Neural crest cell (in vitro differentiated cells): ENCODE results near the gene NCBP3. TPM values are rescaled to one million over a fixed set of nuclear protein-coding genes. Genes with fewer than 3 reads are reported as not detected.
"Not testable (repeated sequence)": the region's sequence is repeated elsewhere in the genome, so short reads cannot be mapped to it uniquely, and the experiment has no call there.

Source experiments
- DNase-seq: peaks from one replicate; pipeline ENCODE4 v3.0.0; 2021; ENCODE audit warnings: low read depth, mixed read lengths, low spot score
- H3K27ac Mint-ChIP-seq: one replicate; pipeline ENCODE4 v1.8.0; 2021; ENCODE audit warnings: mild to moderate bottlenecking, mixed read lengths; ENCODE audit not compliant: unreplicated experiment
- H3K27me3 Mint-ChIP-seq: 2 replicates; pipeline ENCODE4 v1.8.0; 2021; ENCODE audit warnings: low read depth, mild to moderate bottlenecking, mixed read lengths
- H3K36me3 Mint-ChIP-seq: 2 replicates; pipeline ENCODE4 v1.8.0; 2021; ENCODE audit warnings: low read depth, mild to moderate bottlenecking, mixed read lengths
- H3K4me1 Mint-ChIP-seq: 2 replicates; pipeline ENCODE4 v1.8.0; 2021; ENCODE audit warnings: mixed read lengths
- H3K4me3 Mint-ChIP-seq: one replicate; pipeline ENCODE4 v1.8.0; 2021; ENCODE audit warnings: mild to moderate bottlenecking, mixed read lengths
- H3K9me3 Mint-ChIP-seq: 2 replicates; pipeline ENCODE4 v1.8.0; 2021; ENCODE audit warnings: mixed read lengths
- CTCF ChIP-seq: fragments of 200-600 bp; sonication (generic); conservative IDR thresholded peaks from 2 replicates; pipeline ENCODE4 v1.5.0; 2021; ENCODE audit warnings: antibody characterized with exemption, mild to moderate bottlenecking
- total RNA-seq: library from RNA; stranded (reverse); gene quantifications from 2 replicates; pipeline ENCODE4 v1.2.1, GENCODE V29; 2021

NCBP3 gene
- total RNA-seq, 1 donor from 2014 or later, result 61.5 TPM

GRCh38 chr17:3792481-3792880 is 53.6 kb downstream of the NCBP3 start:
- no peak for DNase-seq
- no peaks in the 10 kb centered on the region for H3K9me3 Mint-ChIP-seq
- no peaks in the 10 kb centered on the region for H3K4me1 Mint-ChIP-seq
- no peak overlapping the region for H3K4me3 Mint-ChIP-seq
- no peaks in the 10 kb centered on the region for H3K27me3 Mint-ChIP-seq
- H3K36me3 Mint-ChIP-seq, result no peaks in the 10 kb centered on the region
- no peak for TF ChIP-seq CTCF
- H3K27ac Mint-ChIP-seq, result no peak overlapping the region

- Mint-ChIP-seq H3K36me3 (no peaks in the 10 kb centered on the region), H3K27me3 (no peaks in the 10 kb centered on the region), H3K4me3 (no peak overlapping the region), H3K4me1 (no peaks in the 10 kb centered on the region), H3K27ac (no peak overlapping the region), H3K9me3 (no peaks in the 10 kb centered on the region)
- no peak for DNase-seq
- TF ChIP-seq CTCF, result no peak
These were observed 57.8 kb downstream of the NCBP3 start for GRCh38 chr17:3788200-3788599.

- H3K27ac Mint-ChIP-seq, H3K27me3 Mint-ChIP-seq, H3K4me3 Mint-ChIP-seq, H3K9me3 Mint-ChIP-seq, H3K4me1 Mint-ChIP-seq, H3K36me3 Mint-ChIP-seq, DNase-seq: not testable (repeated sequence)
These were observed 60.7 kb downstream of the NCBP3 start for GRCh38 chr17:3785323-3785722.

GRCh38 chr17:3782751-3783150 is 63.3 kb downstream of the NCBP3 start:
- no peaks in the 10 kb centered on the region for H3K27me3 Mint-ChIP-seq
- TF ChIP-seq CTCF, result no peak
- DNase-seq, result no peak
- no peaks in the 10 kb centered on the region for H3K4me1 Mint-ChIP-seq
- H3K27ac Mint-ChIP-seq, result no peak overlapping the region
- H3K9me3 Mint-ChIP-seq, result no peaks in the 10 kb centered on the region
- no peak overlapping the region for H3K4me3 Mint-ChIP-seq
- H3K36me3 Mint-ChIP-seq, result no peaks in the 10 kb centered on the region

- H3K9me3 Mint-ChIP-seq, result no peaks in the 10 kb centered on the region
- H3K4me1 Mint-ChIP-seq, result no peaks in the 10 kb centered on the region
- no peaks in the 10 kb centered on the region for H3K27me3 Mint-ChIP-seq
- no peak for DNase-seq
- no peak overlapping the region for H3K4me3 Mint-ChIP-seq
- no peak for TF ChIP-seq CTCF
- no peak overlapping the region for H3K27ac Mint-ChIP-seq
- no peaks in the 10 kb centered on the region for H3K36me3 Mint-ChIP-seq
These were observed 65.1 kb downstream of the NCBP3 start for GRCh38 chr17:3780986-3781385.

- Mint-ChIP-seq H3K27me3 (no peaks in the 10 kb centered on the region), H3K4me3 (no peak overlapping the region), H3K4me1 (no peaks in the 10 kb centered on the region), H3K9me3 (no peaks in the 10 kb centered on the region), H3K36me3 (no peaks in the 10 kb centered on the region), H3K27ac (peak overlapping the region; percentile 29)
- DNase-seq, result no peak
- TF ChIP-seq CTCF, result no peak
These were observed 68.5 kb downstream of the NCBP3 start for GRCh38 chr17:3777366-3778120.
